22Rv1 (cell line): ENCODE results near the gene PEX11A.

Experiments
- H3K27ac ChIP-seq: fragments of 450-650 bp; 2 replicates; pipeline ENCODE4 v1.5.1; 2017
- ZFX ChIP-seq: fragments of 450-650 bp; IDR thresholded peaks from 2 replicates; pipeline ENCODE4 v1.6.1; 2017; ENCODE audit warnings: antibody characterized with exemption, borderline replicate concordance
- TF ChIP-seq, protein P1 (sequence below): fragments of 450-650 bp; IDR thresholded peaks from 2 replicates; pipeline ENCODE4 v1.5.1; 2017; ENCODE audit warnings: mild to moderate bottlenecking

The PEX11A gene

DNA sequence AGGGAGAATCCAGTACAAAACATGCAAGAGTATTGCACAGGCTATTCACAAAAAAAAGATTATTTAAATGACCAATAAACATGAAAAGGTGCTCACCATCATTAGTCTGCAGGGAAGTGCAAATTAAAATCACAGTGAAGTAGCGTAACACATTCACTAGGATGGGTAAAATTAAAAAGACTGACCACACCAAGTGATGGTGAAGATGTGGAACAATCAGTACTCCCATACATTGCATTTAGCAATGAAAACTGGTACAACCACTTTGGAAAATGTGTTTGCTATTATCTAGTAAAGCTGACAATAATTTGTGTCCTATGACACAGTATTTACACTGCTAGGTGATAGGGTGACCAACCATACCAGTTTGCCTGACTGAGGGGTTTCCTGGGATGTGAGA is 34.1 kb upstream of the PEX11A start:
- H3K27ac ChIP-seq: no peak overlapping the region
- TF ChIP-seq ZFX: no peak
- TF ChIP-seq, protein P1, sequence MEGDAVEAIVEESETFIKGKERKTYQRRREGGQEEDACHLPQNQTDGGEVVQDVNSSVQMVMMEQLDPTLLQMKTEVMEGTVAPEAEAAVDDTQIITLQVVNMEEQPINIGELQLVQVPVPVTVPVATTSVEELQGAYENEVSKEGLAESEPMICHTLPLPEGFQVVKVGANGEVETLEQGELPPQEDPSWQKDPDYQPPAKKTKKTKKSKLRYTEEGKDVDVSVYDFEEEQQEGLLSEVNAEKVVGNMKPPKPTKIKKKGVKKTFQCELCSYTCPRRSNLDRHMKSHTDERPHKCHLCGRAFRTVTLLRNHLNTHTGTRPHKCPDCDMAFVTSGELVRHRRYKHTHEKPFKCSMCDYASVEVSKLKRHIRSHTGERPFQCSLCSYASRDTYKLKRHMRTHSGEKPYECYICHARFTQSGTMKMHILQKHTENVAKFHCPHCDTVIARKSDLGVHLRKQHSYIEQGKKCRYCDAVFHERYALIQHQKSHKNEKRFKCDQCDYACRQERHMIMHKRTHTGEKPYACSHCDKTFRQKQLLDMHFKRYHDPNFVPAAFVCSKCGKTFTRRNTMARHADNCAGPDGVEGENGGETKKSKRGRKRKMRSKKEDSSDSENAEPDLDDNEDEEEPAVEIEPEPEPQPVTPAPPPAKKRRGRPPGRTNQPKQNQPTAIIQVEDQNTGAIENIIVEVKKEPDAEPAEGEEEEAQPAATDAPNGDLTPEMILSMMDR: no peak

DNA sequence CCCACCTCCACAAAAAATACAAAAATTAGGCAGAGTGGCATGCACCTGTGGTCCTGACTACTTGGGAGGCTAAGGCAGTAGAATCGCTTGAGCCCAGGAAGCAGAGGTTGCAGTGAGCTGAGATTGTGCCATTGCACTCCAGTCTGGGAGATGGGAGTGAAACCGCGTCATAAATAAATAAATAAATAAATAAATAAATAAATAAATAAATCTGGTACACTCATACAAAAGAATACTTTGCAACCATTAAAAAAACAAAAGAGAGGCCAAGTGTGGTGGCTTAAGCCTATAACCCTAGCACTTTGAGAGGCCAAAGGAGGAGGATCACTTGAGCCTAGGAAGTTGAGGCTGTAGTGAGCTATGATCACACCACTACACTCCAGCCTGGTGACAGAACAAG is 32.5 kb upstream of the PEX11A start:
- H3K27ac ChIP-seq: no peak overlapping the region
- TF ChIP-seq ZFX: no peak
- TF ChIP-seq, protein P1: no peak

DNA sequence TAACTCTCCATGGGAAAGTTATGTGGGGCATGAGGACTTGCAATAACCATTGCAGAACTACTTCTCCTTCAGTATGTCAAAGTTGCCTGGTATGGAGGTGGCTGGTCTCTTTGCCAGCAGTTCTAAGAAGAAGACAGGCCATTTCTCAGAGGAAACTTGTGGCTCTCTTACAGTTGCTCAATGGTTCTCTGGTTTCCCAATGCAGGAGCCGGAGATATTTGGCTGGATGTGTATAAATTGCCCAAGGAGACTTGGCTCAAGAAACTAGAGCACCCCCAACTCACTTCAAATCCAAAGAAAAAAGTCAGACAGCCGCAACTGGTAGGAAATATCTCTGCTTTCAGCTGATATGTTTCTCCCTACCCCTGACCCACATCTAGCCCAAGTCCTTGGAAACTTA is 24.2 kb upstream of the PEX11A start:
- no peak for TF ChIP-seq ZFX
- TF ChIP-seq, protein P1: no peak
- no peak overlapping the region for H3K27ac ChIP-seq

DNA sequence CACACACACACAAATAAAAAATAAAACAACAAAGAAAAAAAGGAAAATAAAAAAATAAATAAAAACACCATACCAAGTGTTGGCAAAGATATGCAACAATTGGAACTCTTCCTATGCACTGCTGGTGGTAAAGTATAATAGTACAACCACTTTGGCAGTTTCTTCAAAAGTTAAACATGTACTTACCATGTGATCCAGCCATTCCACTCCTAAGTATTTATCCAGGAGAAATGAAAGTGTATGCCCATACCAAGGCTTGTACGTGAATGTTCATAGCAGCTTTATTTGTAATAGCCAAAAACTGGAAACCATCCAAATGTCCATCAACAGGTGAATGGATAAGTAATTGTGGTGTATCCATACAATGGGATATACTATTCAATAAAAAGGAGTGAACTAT is 17.0 kb upstream of the PEX11A start:
- H3K27ac ChIP-seq: no peak overlapping the region
- TF ChIP-seq, protein P1: no peak
- TF ChIP-seq ZFX: no peak

DNA sequence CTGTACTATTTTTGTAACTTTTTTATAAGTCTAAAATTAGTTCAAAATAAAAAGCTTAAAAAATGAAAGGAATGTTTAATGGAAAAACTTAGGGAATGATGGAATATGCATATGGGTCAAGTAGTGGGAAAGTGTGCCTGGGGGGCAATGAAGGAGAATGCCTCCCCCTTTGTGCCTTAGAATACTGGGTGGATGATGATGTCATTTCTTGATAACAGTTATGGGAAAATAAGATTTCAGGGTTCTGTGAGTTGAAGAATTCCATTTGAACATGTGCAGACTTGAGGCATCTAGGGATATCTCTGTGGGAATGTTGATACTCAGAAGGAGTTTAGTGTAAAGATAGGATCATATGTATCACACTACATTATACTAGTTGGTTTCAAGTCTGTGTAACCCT is 13.9 kb upstream of the PEX11A start:
- no peak overlapping the region for H3K27ac ChIP-seq
- TF ChIP-seq, protein P1: no peak
- no peak for TF ChIP-seq ZFX

DNA sequence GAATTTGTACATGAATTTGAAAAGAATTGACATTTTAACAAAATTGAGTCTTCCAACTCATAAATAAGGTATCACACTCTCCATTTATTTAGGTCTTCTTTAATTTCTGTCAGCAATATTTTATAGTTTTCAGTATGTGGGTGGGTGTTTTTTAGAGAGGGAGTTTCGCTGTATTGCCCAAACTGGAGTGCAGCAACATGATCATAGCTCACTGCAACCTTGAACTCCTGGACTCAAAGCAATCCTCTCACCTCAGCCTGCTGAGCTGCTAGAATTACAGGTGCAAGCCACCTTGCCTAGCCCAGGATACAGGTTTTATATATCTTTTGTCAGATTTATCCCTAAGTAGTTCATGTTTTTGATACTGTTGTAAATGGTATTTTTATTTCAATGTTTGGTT is 4.6 kb upstream of the PEX11A start:
- TF ChIP-seq, protein P1: no peak
- no peak for TF ChIP-seq ZFX
- H3K27ac ChIP-seq: no peak overlapping the region

DNA sequence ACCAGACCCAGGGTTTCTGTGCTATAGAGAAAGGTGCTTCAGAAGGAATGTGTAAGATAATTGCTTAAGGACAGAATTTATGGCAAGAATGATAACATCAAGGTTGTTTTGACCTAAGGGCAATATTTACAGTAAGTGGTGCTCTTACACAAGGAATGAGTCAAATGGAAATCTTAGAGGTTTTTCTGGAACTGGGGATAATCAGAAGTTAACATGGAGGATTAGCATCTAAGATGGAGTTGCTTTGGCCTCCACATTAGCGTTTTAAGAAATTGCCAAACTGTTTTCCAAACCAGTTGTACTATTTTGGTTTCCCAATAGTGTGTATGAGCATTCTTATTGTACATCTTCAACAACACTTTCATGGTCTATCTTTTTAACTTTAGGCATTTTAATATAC is 3.1 kb upstream of the PEX11A start:
- no peak for TF ChIP-seq ZFX
- TF ChIP-seq, protein P1: no peak
- H3K27ac ChIP-seq: no peak overlapping the region
